Endothelial cell of umbilical vein (primary cell): ENCODE measurements around the gene TM6SF1. TPM values are rescaled to one million over a fixed set of nuclear protein-coding genes. Genes with fewer than 3 reads are reported as not detected.

Experiments
- BruUV-seq: library from RNA; stranded (reverse); fragments of 400-500 nt; replicated peaks from 2 replicates; lab custom pipeline; 2021; lab: Mats Ljungman, UMichigan
- CTCF ChIA-PET: fragments of 300-600, 350-600 bp; sonication (Branson Sonifier 250); formaldehyde crosslinking; loops from one replicate; lab custom pipeline; 2021; ENCODE audit warnings: antibody characterized with exemption, inconsistent platforms; lab: Charles Lee
- POLR2A ChIA-PET: fragments of 300-600, 350-600 bp; sonication (Branson Sonifier 250); formaldehyde crosslinking; loops from one replicate; lab custom pipeline; 2021; ENCODE audit warnings: antibody characterized with exemption, inconsistent platforms; lab: Charles Lee
- DNase-seq: peaks from one replicate; pipeline ENCODE4 v3.0.0-alpha.2; 2011; ENCODE audit warnings: low read depth, low spot score
- FAIRE-seq: peaks from 2 replicates; lab custom pipeline; 2011; peaks lifted over from hg19 to GRCh38; lab: Jason Lieb, UNC
- H2AFZ ChIP-seq: 2 replicates; pipeline ENCODE4 v1.6.0; 2012; ENCODE audit warnings: low read depth, low read length, control low read depth, inconsistent platforms
- H3K27ac ChIP-seq: 2 replicates; pipeline ENCODE4 v1.5.1; 2011; ENCODE audit warnings: low read depth, mild to moderate bottlenecking, control low read depth, low read length, moderate library complexity; ENCODE audit not compliant: insufficient read depth
- H3K27me3 ChIP-seq, 2 experiments: 2 replicates each; pipeline versions ENCODE4 v1.6.0 to v1.6.1; 2011; ENCODE audit warnings: low read length in 2 of 2, mixed read lengths in 1 of 2; ENCODE audit not compliant: control insufficient read depth in 2 of 2, insufficient read depth in 2 of 2
- H3K36me3 ChIP-seq, 2 experiments: 2 replicates in 1 of 2; 3 replicates in 1 of 2; pipeline ENCODE4 v1.5.1; 2011; ENCODE audit warnings: low read length in 2 of 2, mild to moderate bottlenecking in 1 of 2, moderate library complexity in 1 of 2; ENCODE audit not compliant: control insufficient read depth in 2 of 2, insufficient read depth in 2 of 2; ENCODE audit errors: extremely low read depth in 1 of 2
- H3K4me1 ChIP-seq: 3 replicates; pipeline ENCODE4 v1.5.1; 2011; ENCODE audit warnings: mild to moderate bottlenecking, low read length; ENCODE audit not compliant: control insufficient read depth, insufficient read depth; ENCODE audit errors: extremely low read depth
- H3K4me2 ChIP-seq: 2 replicates; pipeline ENCODE4 v1.6.1; 2011; ENCODE audit warnings: low read length, control low read depth, mixed read lengths; ENCODE audit not compliant: insufficient read depth
- H3K4me3 ChIP-seq, 3 experiments: fragments of 200-600 bp in 1 of 3; sonication (generic), shearing (Covaris generic) in 1 of 3; replicated peaks in 1 of 3; 2 replicates each; pipeline ENCODE4 v1.5.1; 2011 to 2016; ENCODE audit warnings: control low read depth in 3 of 3, low read length in 3 of 3, mild to moderate bottlenecking in 2 of 3, inconsistent platforms in 1 of 3, low read depth in 1 of 3, moderate library complexity in 1 of 3; ENCODE audit not compliant: insufficient read depth in 1 of 3
- H3K79me2 ChIP-seq: 2 replicates; pipeline ENCODE4 v1.6.0; 2012; ENCODE audit warnings: low read length, inconsistent platforms; ENCODE audit not compliant: control insufficient read depth, insufficient read depth
- H3K9ac ChIP-seq: replicated peaks from 2 replicates; pipeline ENCODE3; 2011; ENCODE audit warnings: low read length, control low read depth; ENCODE audit not compliant: insufficient read depth; ENCODE audit errors: extremely low read depth
- H3K9me1 ChIP-seq: replicated peaks from 3 replicates; pipeline ENCODE4 v1.6.0; 2011; ENCODE audit warnings: mild to moderate bottlenecking, low read length; ENCODE audit not compliant: control insufficient read depth, insufficient read depth; ENCODE audit errors: extremely low read depth
- H3K9me3 ChIP-seq: replicated peaks from 2 replicates; pipeline ENCODE4 v1.5.1; 2012; ENCODE audit warnings: low read length, inconsistent platforms; ENCODE audit not compliant: control insufficient read depth, insufficient read depth
- H4K20me1 ChIP-seq: replicated peaks from 2 replicates; pipeline ENCODE3; 2011; ENCODE audit warnings: mild to moderate bottlenecking, low read length; ENCODE audit not compliant: control insufficient read depth, insufficient read depth; ENCODE audit errors: extremely low read depth
- CTCF ChIP-seq, 2 donors: IDR thresholded peaks; 1 replicate in 1 of 2; 2 replicates in 1 of 2; pipeline ENCODE4 v1.5.1; 2011; ENCODE audit warnings: low read length in 2 of 2, mild to moderate bottlenecking in 2 of 2, moderate library complexity in 2 of 2, control low read depth in 1 of 2, inconsistent platforms in 1 of 2, low read depth in 1 of 2; ENCODE audit not compliant: insufficient read depth in 1 of 2; ENCODE audit errors: extremely low read depth in 1 of 2
- EZH2 ChIP-seq: IDR thresholded peaks from 2 replicates; pipeline ENCODE4 v1.6.1; 2012; ENCODE audit warnings: borderline replicate concordance, low read depth, mild to moderate bottlenecking, moderate library complexity, low read length, inconsistent platforms; ENCODE audit not compliant: severe bottlenecking
- FOS ChIP-seq: IDR thresholded peaks from 2 replicates; pipeline ENCODE4 v1.6.1; 2011; ENCODE audit warnings: mild to moderate bottlenecking, low read length, moderate library complexity, borderline replicate concordance; ENCODE audit not compliant: insufficient read depth
- JUN ChIP-seq: IDR thresholded peaks from 2 replicates; pipeline ENCODE4 v1.6.1; 2011; ENCODE audit warnings: borderline replicate concordance, low read depth; ENCODE audit not compliant: insufficient read length, insufficient read depth
- MAX ChIP-seq: IDR thresholded peaks from 2 replicates; pipeline ENCODE4 v1.6.1; 2011; ENCODE audit not compliant: insufficient read depth, insufficient read length
- MYC ChIP-seq: IDR thresholded peaks from one replicate; pipeline ENCODE4 v1.6.1; 2011; ENCODE audit warnings: mild to moderate bottlenecking, low read depth, low read length
- POLR2A ChIP-seq: IDR thresholded peaks from 2 replicates; pipeline ENCODE4 v1.6.1; 2012; ENCODE audit warnings: low read depth, mild to moderate bottlenecking, control low read depth, low read length
- POLR2AphosphoS5 ChIP-seq: IDR thresholded peaks from 2 replicates; pipeline ENCODE4 v1.6.1; 2012; ENCODE audit warnings: low read depth, mild to moderate bottlenecking, control low read depth, low read length, moderate library complexity; ENCODE audit not compliant: insufficient read depth
- dilution Hi-C: fragments of 300-500 bp; cut with MboI; formaldehyde crosslinking; loops from one replicate; pipeline ENCODE4 v1.15.0; 2019; ENCODE audit warnings: low sequenced_read_pairs; ENCODE audit not compliant: extremely low pct_ligation_motif_present
- intact Hi-C: fragments of 100-400 bp; cut with micrococcal nuclease; formaldehyde crosslinking; loops from one replicate; pipeline ENCODE4 v1.10.0; 2022
- polyA plus RNA-seq, 4 experiments: library from polyadenylated mRNA; depleted of rRNA in 3 of 4; stranded (reverse) in 3 of 4; unstranded in 1 of 4; fragments of >200 nt; gene quantifications; 2 replicates each; pipeline versions ENCODE4 v1.2.1 to v1.2.3, GENCODE V29; 2011 to 2012; ENCODE audit warnings: missing spikeins in 1 of 4
- total RNA-seq: library from RNA; stranded (reverse); gene quantifications from 2 replicates; pipeline ENCODE4 v1.2.3, GENCODE V29; 2021

Gene TM6SF1
- total and polyA plus RNA-seq, 2 donors (not counting 3 experiments of a cell fraction or from before 2014, with no cell fraction given) = 26.5 to 38.0 TPM

GRCh38 chr15:83178869-83179325, 71.5 kb downstream of the TM6SF1 start:
- H3K9me1 ChIP-seq = no peaks in the 10 kb centered on the region
- no peak overlapping the region for H2AFZ ChIP-seq
- FAIRE-seq = no peak
- ChIA-PET CTCF (interaction anchor here (1.5 kb wide), 1 partner anchor 11 kb away, joined by 6 read pairs; no protein-coding TSS in a partner anchor), POLR2A (no interaction called here)
- no TSS peak for BruUV-seq
- intact Hi-C loops = no loop called here
- H3K4me1 ChIP-seq = no peaks in the 10 kb centered on the region
- H3K9me3 ChIP-seq = no peaks in the 10 kb centered on the region
- no peak for DNase-seq
- H3K36me3 ChIP-seq = no peaks in the 10 kb centered on the region
- H3K27me3 ChIP-seq = no peaks in the 10 kb centered on the region
- no peak overlapping the region for H3K4me2 ChIP-seq
- TF ChIP-seq JUN (no peak), FOS (no peak), POLR2AphosphoS5 (no peak), MYC (no peak), EZH2 (no peak)
- no peak overlapping the region for H3K9ac ChIP-seq
- dilution Hi-C loops = no loop called here
- no peak overlapping the region for H3K27ac ChIP-seq
- H4K20me1 ChIP-seq = peaks cover 19% of the 10 kb centered on the region
- H3K79me2 ChIP-seq = peaks cover 80% of the 10 kb centered on the region
- H3K4me3 ChIP-seq = no peak overlapping the region

- Histone ChIP-seq H3K4me3 (no peak overlapping the region), H3K4me2 (no peak overlapping the region), H3K9me1 (no peaks in the 10 kb centered on the region), H3K9ac (no peak overlapping the region), H4K20me1 (peaks cover 13% of the 10 kb centered on the region), H3K36me3 (no peaks in the 10 kb centered on the region), H3K27me3 (no peaks in the 10 kb centered on the region), H3K27ac (no peak overlapping the region), H3K79me2 (peaks cover 87% of the 10 kb centered on the region), H2AFZ (no peak overlapping the region), H3K9me3 (no peaks in the 10 kb centered on the region), H3K4me1 (no peaks in the 10 kb centered on the region)
- intact Hi-C loops (no loop called here), dilution Hi-C loops (no loop called here)
- CTCF ChIA-PET = no interaction called here
- BruUV-seq = no TSS peak
- FAIRE-seq = no peak
- TF ChIP-seq POLR2AphosphoS5 (no peak), POLR2A (no peak), MAX (no peak), FOS (no peak), MYC (no peak), EZH2 (no peak), JUN (no peak), CTCF (IDR thresholded peaks at IDR 0.05; ENCODE audit: extremely low read depth in 1 of 2, insufficient read depth in 1 of 2, low read depth in 1 of 2, low read length in 2 of 2) (no peak)
- DNase-seq = no peak
- POLR2A ChIA-PET = no interaction called here
Measured at GRCh38 chr15:83185561-83185960, 78.1 kb downstream of the TM6SF1 start.
